Stimulated activated CD4-positive, alpha-beta T cell treated with anti-CD3 and anti-CD28 coated beads, Interleukin-2, amount 100 ng/mL, for 24 hours (primary cell): ENCODE measurements around the gene TTLL11.

ENCODE experiments used
- DNase-seq, 2 donors: peaks; one replicate each; pipeline ENCODE4 v3.0.0-alpha.2; 2020

The TTLL11 gene

DNA sequence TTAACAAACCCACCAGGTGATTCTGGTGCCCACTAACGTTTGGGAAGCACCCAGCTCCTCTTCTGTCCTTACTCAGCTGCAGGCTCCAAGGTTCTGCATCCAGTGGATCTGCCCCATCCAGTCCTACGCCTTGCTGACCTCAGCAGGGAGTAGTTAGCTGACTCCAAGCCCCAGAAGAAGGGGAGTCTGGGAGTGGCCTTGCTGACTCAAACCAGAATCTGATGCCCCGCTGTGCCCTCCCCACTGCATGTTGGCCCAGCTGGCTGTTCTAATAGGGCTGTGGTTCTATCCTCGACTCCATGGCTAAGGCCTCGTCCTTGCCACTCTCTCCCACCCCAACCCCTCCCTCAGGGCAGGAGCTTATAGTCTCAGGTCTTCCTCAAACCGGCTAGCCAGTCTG lies 136.3 kb downstream of the TTLL11 start:
- DNase-seq: no peak

DNA sequence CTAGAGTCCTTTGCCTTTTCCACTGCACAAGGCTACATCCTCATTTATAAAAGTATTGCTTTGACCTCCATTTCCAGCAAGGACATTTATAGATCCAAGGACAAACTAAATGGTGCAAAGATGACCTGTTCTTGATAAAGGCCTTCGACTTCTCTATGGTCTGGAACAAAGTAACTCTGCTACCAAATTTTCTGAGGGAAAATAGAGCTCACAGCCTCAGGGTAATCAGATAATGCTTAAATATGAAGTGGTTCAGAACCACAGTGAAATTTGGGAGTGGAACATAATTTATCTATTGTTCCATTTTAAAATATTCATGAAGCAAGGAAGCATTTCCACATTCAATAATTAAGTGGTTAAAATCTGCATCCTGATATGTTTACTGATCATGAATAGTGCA lies 137.5 kb downstream of the TTLL11 start:
- no peak for DNase-seq

- DNase-seq: no peak
Observed at GRCh38 chr9:121954477-121955140, 138.5 kb downstream of the TTLL11 start.

DNA sequence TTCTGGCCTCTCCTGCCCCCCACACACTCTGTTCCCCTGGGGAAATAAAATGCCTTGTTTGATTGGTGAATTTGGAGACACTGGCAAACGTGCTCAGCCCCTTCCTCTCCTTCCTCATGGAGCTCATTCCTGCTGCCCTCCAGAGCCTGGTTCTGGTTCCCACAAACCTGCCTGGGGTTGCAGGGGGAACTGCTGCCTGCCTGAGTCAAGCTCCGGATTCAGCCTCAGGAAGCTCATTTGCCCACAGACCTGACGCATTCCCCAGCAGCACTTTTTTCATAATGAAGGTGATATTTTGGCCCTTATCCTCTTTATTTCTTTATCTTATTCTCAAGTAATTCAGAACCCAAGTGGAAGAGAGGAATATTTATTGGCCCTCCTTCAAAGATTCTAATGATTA lies 140.5 kb downstream of the TTLL11 start:
- no peak for DNase-seq

DNA sequence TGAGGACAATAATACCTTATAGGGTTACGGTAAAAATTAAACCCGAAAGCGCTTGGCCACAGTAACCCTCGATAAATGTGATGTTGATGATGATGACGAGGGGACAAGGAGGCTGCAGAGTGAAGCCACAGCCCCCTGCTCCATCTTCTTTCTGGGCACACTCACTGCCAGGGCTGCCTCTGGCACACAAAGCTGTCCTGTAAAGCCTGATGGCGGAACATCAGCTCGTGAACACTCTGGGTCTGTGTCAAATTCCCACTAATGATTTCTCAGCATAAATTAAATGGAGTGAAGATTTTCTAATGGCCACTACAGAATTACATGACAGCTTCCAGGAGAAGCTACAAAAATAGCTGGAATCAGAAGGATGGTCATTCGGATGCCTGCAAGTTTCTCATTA lies 142.2 kb downstream of the TTLL11 start:
- DNase-seq: no peak

GRCh38 chr9:121950441-121950840 lies 142.7 kb downstream of the TTLL11 start:
- no peak for DNase-seq

DNA sequence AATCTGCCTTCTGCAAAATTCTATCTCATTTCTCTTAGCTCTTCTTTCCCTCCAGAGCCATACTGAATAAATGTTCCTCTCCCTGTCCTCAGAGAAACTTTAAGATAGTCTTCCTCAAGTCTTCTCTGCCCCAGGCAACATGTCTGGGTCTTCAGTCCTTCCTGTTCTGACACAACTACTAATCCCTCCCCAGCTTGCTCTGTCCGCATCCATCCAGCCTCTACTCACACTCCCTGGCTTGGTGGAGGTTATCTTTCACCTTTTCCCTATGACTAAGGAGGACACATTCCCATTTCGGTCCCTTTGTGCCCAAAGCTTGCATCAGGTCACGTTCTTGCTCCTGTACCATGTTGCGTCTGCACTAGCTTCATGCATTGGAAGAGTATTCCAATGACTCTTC lies 143.3 kb downstream of the TTLL11 start:
- DNase-seq: no peak

- DNase-seq: no peak
Observed at GRCh38 chr9:121949364-121949763, 143.7 kb downstream of the TTLL11 start.

GRCh38 chr9:121947775-121948174 lies 145.3 kb downstream of the TTLL11 start:
- DNase-seq: no peak

GRCh38 chr9:121946465-121946864 lies 146.6 kb downstream of the TTLL11 start:
- DNase-seq: no peak

DNA sequence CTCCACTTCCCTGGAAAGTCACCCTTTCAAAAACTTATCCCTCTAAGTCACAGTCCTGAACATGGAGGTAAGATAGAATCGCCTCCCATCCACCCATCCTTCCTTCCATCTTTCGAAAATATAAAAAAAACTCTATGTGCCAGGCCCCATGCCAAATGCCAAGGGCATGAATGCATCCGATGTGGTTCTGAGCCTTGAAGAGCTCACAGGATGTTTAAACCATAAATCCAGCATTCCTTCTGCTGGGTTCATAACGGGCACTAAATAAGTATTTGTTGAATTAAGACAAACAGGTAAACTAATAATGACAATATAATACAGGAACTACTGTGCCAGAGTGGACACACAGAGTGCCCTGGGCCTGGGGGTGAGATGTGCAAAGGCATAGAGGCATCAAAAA lies 147.3 kb downstream of the TTLL11 start:
- no peak for DNase-seq

GRCh38 chr9:121945281-121945680 lies 147.8 kb downstream of the TTLL11 start:
- no peak for DNase-seq

DNA sequence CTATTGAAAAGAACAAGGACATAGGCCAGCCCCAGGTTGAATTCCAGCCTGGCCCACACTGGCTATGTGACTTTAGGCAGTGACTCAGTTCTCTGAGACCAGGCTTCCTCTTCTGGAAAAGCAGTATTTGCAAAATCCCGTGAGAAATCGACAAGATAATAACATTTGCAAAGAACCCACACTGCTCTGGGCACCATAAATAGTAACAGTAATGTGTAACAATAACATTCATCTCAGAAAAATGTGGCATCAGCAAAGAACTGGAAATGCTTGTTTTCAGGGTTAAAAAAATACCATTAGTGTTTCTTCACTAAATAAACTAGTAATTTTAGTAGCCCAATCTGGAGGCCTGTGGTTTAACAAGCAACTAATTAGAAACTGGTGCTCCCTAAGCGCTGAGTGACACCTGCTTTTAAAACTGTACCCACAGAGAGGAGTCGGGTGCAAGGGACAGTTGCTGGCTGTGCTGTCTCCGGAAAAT lies 148.4 kb downstream of the TTLL11 start:
- DNase-seq: no peak

DNA sequence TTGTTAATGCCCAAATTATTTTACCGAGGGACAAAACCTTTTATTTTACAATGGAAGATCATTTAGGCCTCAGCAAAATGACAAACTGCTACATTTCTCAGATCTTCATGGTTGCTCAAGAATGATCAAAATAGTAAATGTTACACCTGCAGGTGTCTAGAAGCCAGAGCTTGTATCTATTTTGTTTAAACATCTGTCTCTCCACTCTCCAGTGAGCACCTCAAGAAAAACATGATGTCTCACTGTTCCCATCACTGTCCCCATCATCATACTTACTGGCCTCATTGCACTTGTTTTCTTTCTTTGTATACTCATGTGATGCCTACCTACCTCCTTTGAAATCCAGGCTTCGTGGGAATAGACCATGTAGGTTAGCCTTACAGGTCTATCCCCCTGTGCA lies 149.6 kb downstream of the TTLL11 start:
- no peak for DNase-seq

GRCh38 chr9:121942866-121943382 lies 150.2 kb downstream of the TTLL11 start:
- DNase-seq: no peak

- DNase-seq: no peak
Observed at GRCh38 chr9:121942313-121942712, 150.8 kb downstream of the TTLL11 start.

- no peak for DNase-seq
Observed at GRCh38 chr9:121939643-121940042, 153.5 kb downstream of the TTLL11 start.

DNA sequence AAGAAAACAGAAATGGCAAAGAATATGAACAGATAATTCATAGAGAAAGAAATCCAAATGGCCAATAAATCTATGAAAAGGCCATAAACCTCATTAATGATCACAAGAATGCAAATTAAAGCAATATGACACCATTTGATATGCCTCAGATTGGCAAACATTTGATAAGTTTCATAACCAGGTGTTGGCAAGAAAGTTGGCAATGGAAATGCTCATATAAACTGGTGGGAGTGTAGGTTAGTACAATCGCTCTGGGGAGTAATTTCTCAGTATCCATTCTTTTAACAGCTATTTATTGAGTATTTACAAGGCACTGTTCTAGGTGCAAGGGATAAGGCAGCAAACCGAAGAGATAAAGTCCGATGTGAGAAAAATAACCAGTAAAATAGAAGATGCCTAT lies 154.5 kb downstream of the TTLL11 start:
- no peak for DNase-seq

GRCh38 chr9:121937240-121937639 lies 155.9 kb downstream of the TTLL11 start:
- DNase-seq: no peak

GRCh38 chr9:121935739-121936138 lies 157.4 kb downstream of the TTLL11 start:
- no peak for DNase-seq

DNA sequence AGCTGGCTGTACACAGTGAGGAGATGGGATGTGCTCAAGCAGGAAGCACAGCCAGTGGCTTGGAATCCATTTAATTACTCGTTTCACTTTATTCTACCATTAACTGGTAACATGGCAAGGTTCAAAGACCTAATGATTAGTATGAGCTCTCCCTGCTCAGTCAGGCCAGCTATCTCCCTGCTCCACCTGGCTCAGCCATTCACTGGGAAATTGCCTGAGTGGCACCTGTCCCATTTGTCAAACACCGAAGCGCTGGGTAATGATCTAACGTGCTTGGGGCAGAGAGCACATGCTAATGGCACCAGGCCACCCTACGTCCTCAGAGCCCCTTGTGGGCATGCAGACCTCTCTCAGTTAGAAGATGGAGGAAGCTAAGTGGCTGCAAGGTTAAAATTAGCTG lies 162.2 kb downstream of the TTLL11 start:
- no peak for DNase-seq

DNA sequence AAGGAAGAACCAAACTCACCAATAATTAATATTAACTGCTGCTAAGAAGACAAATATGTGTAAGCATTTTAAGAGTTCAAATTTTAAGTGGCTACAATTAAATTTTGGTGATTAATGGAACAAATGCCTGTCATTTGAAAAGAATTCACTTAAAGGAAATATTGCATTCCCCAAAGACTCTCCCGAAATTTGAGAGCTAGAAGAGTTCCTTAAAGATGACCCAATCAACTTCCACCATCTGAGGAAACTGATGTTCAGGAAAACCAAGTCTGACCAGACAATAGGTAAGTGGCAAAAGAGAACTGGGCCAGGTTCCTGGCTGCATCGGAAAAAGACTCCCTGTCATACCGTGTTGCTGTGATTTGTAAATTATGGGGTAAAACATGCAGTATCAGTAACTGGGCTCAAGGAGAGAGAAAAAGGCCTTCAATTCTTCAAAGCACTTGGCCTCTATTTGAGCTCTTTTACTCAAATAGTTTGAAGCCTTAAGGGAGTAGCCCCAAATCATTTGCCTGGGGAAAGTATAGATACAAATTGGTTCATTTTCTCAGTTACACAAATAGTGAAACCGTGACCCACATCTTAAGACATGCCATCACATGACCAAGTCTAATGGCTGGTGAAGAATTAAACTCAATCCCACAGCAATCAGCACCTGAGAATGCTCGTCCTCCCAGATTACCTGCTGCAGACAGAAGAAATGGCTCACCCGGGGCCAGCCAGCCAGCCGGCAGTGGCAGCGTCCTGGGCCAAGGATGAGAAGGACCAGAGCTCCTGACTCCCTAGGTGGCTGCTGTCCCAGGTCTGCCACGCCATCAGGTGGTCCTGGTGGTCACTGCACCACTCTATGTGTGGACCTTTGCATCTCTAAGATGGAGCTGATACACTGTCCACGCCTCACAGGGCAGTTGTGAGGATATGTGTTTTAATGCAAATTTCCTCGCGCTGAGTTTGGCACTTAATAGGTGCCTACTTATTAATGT lies 162.9 kb downstream of the TTLL11 start:
- no peak for DNase-seq

- no peak for DNase-seq
Observed at GRCh38 chr9:121927636-121928035, 165.5 kb downstream of the TTLL11 start.

DNA sequence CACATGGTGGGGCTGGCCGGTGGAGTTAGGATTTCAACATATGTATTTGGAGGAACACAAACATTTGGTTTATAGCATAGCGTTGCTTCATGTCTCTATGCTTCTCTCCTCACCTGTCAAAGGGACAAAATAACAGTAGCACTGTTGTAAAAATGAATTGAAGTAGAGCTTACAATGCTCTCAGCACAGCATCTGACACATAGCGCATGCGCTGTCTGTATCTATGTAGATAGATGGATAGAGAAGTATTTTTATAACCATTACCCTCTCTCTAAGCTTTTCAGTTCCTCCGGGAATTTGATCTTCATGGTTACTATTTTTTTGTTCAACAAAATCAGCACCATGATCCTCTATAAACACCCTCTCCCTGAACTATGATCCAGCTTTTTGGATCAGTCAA lies 166.0 kb downstream of the TTLL11 start:
- no peak for DNase-seq
